ENCODE results near the gene RHBDL1.

GRCh38 chr16:681746-682427 lies 6.4 kb downstream of the RHBDL1 start:
- TF ChIP-seq CTCF (conservative IDR thresholded peaks at IDR 0.05 in 1 of 2, IDR thresholded peaks at IDR 0.05 in 1 of 2; ENCODE audit: low read depth in 1 of 2, low read length in 2 of 2) (no peak), EZH2 (IDR thresholded peaks at IDR 0.05; ENCODE audit: low read length, missing control alignments) (no peak)

All from fibroblast of lung (primary cell).